HG03064 (cell line): ENCODE results near the gene DNAAF1.
"Not testable (repeated sequence)": the region's sequence is repeated elsewhere in the genome, so short reads cannot be mapped to it uniquely, and the experiment has no call there.

Experiments used
- ATAC-seq: cut with Tn5 transposase; IDR thresholded peaks from one replicate; pipeline ENCODE4 v1.9.1; 2021; ENCODE audit warnings: low read depth; ENCODE audit not compliant: unreplicated experiment

The DNAAF1 gene

DNA sequence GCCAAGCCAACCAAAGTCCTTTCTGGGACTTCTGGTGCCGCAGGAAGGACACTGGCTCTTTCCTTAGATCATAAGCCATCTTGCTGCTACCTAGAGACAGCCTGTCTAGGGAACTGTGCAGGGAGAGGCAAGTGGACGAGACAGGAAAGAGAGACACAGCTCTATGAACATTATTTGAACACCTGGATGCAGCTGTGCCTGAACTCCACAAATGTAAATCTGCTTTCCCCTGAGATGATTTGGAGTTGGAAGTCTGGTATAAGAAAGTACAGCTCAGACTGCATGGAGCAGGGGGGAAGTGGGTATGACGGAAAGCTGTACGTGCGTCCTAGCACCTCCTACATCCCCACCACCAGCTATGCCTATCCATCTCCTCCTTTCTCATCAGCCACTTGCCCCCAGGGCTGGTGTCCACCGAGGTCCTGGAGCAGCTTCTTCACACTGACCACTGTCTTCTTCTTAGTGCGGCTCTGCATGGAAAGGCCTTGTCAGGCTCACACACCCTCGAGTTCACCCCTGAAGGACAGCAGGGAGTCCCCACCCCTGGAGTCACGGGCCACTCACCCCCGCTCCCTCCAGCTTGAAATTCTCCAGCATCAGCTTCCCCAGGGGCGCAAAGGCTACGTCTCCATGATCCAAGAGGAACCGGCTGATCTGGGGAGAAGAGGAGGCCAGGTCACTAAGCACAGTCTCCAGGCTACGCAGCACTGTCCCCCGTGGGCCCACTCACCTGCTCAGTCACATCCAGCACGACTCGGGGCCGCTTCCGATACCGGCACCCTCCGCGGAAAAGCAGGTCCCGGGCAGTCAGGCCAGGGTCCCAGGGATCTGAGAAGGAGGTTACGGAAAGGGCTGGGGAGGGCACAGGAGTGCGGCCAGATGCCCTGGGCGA, 37.8 kb downstream of the DNAAF1 start:
- ATAC-seq = no peak

DNA sequence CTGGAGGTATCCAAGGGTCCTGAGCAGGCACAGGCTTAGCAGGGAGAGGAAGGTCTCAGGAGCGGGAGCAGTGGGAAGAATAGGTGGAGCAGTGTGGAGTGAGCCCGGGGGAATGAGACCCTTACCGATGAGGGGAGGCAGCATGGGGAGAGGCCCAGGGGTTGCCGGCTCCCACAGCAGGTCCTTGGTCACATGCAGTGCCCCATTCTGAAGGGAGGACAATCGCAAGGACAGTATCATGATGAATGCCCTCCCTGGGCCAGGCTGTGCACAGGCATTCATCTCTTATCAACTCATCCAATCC, 38.4 kb downstream of the DNAAF1 start:
- no peak for ATAC-seq

- ATAC-seq = no peak
These were observed 38.9 kb downstream of the DNAAF1 start for GRCh38 chr16:84183911-84184591.

- ATAC-seq = no peak
These were observed 39.7 kb downstream of the DNAAF1 start for GRCh38 chr16:84184775-84185174.

- peak; percentile 94 for ATAC-seq
These were observed 41.8 kb downstream of the DNAAF1 start, which contains the start of gene TAF1C for GRCh38 chr16:84186685-84187437. Gene TAF1C, minus strand, starts transcription at chr16:84187057. Its CDS starts 2,069 bp downstream, at chr16:84184988.

DNA sequence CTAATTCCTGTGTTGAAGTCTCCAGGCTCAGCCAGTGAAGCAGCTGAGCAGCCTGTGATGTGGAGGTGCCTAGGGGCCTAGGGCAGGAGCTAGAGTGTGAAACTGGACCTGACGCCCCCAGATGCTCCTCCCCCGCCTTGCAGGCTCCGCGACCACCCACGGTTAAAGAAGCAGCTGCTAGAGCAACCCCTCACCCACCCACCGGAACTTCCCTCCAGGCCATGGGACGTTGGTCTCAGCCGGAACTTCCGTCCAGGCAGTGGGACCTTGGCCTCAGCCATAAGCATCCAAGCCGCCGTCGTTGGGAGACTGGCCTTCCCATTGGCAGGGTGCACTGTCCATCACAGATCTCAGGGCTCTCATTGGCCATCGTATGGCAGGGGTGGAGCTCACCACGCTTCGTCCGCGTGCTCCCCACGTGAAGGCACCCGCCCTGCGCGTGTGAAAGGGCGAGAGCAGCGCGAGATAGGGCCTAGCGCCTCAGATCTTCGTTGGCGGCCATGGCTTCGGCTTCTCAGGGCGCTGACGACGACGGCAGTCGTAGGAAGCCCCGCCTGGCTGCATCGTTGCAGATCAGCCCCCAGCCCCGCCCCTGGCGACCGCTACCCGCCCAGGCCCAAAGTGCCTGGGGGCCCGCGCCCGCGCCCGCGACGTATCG, 45.8 kb downstream of the DNAAF1 start, which contains the start of gene ADAD2:
Gene ADAD2 (plus strand): TSS at position 427 of the 658 bp plus-strand sequence. CDS start 74 bp downstream, at position 501.
- no peak for ATAC-seq

DNA sequence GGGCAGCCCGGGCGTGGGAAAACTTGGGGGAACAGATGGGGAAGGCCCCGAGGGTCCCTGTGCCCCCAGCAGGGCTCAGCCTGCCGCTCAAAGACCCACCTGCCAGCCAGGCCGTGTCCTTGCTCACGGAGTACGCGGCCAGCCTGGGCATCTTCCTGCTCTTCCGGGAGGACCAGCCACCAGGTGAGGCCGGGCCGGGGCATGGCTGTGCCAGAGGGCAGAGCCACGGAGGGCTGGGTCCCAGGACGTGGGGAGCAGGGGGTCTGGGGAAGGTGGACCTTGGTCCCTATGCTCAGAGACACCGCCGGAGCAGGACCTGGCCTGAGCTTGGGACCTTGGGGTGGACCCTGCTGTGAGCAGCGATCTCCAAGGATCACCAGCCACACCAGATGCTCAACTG, 46.4 kb downstream of the DNAAF1 start:
- ATAC-seq = no peak

DNA sequence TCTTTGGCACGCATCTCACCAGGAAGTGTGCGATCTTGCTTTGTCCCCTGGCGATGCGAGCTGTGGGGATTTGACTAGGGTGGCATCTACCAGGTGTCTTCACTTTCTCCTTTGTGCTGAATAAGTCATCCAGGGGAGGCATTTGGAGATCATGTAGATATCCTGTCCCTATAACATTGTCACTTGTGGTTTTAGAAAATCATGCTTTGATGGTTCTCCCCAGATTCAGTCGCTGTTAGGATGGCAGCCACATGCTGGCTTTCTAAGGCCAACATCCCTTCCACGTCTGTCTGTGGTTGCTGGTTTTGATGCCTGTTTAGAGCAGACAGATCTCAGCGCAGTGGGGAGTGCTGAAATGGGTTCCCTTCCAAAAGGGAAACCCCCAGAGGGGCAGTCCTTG, 48.4 kb downstream of the DNAAF1 start:
- ATAC-seq = no peak

DNA sequence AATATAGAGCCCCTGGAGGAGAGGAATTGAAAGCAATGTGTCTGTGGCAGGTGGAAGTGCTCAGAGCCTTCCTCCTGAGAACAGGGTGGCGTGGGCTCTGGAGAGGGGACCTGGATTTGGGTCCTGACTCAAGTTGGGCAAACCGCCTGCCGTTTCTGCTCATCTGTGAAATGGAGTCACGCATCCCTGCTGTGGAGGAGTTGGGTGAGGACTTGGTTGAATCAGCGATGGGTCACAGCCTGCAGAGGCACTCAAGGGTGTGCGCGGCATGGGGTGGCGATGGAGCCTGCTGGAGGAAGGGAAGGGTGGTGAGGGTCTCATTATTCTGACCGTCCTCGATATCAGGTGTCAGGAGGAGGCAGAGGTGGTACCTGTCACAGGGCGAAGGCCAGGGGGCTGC, 48.9 kb downstream of the DNAAF1 start:
- ATAC-seq = no peak

DNA sequence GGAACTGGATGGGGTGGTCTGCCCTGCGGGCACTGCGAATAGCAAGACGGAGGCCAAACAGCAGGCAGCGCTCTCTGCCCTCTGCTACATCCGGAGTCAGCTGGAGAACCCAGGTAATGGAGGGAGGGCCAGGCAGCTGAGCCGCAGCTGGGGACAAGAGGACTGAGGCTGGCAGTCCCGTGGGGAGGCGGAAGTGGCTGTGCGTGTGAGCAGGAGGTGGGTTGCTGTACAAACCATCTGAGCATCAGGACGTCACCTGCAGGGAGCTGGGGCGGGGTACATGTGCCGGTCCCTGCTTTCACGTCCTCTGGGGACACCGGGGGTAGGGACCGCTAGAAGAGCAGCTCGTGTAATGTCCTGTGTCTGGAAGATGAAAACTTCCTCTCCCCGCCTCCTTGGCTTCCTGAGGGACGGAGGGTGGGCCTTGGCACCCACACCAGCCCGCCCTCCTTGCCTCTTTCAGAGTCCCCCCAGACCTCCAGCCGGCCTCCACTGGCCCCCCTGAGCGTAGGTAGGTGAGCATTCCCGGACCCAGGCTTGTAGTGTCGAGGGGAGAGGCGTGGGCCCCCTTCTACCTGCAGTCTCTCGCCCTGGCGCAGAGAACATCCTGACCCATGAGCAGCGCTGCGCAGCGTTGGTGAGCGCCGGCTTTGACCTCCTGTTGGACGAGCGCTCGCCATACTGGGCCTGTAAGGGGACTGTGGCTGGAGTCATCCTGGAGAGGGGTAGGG, 49.5 kb downstream of the DNAAF1 start:
- peak; percentile 61 for ATAC-seq

- no peak for ATAC-seq
These were observed 50.3 kb downstream of the DNAAF1 start for GRCh38 chr16:84195201-84196093.

- ATAC-seq = no peak
These were observed 51.0 kb downstream of the DNAAF1 start for GRCh38 chr16:84196101-84196500.

- no peak for ATAC-seq
These were observed 51.8 kb downstream of the DNAAF1 start for GRCh38 chr16:84196727-84197394.

GRCh38 chr16:84197466-84198128, 52.5 kb downstream of the DNAAF1 start:
- no peak for ATAC-seq

- ATAC-seq = no peak
These were observed 53.3 kb downstream of the DNAAF1 start for GRCh38 chr16:84198401-84198800.

GRCh38 chr16:84199097-84199496, 54.0 kb downstream of the DNAAF1 start:
- no peak for ATAC-seq

- no peak for ATAC-seq
These were observed 54.8 kb downstream of the DNAAF1 start for GRCh38 chr16:84199861-84200260.

- ATAC-seq = not testable (repeated sequence)
These were observed 59.4 kb downstream of the DNAAF1 start for GRCh38 chr16:84204551-84204950.
